GM12865 (cell line): ENCODE measurements around the gene MERTK.

ENCODE experiments used
- DNase-seq: peaks from one replicate; pipeline ENCODE4 v3.0.0; 2010; ENCODE audit warnings: low read depth
- H3K4me3 ChIP-seq: 2 replicates; pipeline ENCODE4 v1.5.1; 2011; ENCODE audit warnings: mild to moderate bottlenecking, low read depth, low read length, control low read depth
- TF ChIP-seq, protein P1 (sequence below): IDR thresholded peaks from 2 replicates; pipeline ENCODE4 v1.5.1; 2011; ENCODE audit warnings: low read length, control low read depth, low read depth, inconsistent platforms; ENCODE audit not compliant: insufficient read depth; ENCODE audit errors: missing control alignments

MERTK gene

DNA sequence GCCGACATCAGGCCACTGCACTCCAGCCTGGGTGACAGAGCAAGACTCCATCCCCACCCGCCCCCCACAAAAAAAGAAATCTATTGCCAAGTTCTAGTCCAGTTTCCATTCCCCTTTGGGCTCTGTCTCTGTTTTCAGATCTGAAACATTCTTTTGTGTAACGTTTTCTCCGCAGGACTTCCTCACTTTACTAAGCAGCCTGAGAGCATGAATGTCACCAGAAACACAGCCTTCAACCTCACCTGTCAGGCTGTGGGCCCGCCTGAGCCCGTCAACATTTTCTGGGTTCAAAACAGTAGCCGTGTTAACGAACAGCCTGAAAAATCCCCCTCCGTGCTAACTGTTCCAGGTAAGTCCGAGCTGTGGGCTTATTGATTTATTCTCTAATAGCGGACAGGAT is 48.8 kb downstream of the MERTK start:
- DNase-seq, result no peak
- TF ChIP-seq, protein P1, sequence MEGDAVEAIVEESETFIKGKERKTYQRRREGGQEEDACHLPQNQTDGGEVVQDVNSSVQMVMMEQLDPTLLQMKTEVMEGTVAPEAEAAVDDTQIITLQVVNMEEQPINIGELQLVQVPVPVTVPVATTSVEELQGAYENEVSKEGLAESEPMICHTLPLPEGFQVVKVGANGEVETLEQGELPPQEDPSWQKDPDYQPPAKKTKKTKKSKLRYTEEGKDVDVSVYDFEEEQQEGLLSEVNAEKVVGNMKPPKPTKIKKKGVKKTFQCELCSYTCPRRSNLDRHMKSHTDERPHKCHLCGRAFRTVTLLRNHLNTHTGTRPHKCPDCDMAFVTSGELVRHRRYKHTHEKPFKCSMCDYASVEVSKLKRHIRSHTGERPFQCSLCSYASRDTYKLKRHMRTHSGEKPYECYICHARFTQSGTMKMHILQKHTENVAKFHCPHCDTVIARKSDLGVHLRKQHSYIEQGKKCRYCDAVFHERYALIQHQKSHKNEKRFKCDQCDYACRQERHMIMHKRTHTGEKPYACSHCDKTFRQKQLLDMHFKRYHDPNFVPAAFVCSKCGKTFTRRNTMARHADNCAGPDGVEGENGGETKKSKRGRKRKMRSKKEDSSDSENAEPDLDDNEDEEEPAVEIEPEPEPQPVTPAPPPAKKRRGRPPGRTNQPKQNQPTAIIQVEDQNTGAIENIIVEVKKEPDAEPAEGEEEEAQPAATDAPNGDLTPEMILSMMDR, result no peak
- H3K4me3 ChIP-seq, result no peak overlapping the region

GRCh38 chr2:111948832-111949231 is 50.4 kb downstream of the MERTK start:
- no peak overlapping the region for H3K4me3 ChIP-seq
- no peak for DNase-seq
- TF ChIP-seq, protein P1, result no peak

- TF ChIP-seq, protein P1, result no peak
- H3K4me3 ChIP-seq, result no peak overlapping the region
- DNase-seq, result no peak
Measured at GRCh38 chr2:111950236-111950635, 51.8 kb downstream of the MERTK start.

GRCh38 chr2:111951486-111951885 is 53.1 kb downstream of the MERTK start:
- no peak for DNase-seq
- no peak overlapping the region for H3K4me3 ChIP-seq
- TF ChIP-seq, protein P1, result no peak

GRCh38 chr2:111952871-111953452 is 54.6 kb downstream of the MERTK start:
- TF ChIP-seq, protein P1, result no peak
- H3K4me3 ChIP-seq, result no peak overlapping the region
- DNase-seq, result no peak

GRCh38 chr2:111954602-111955332 is 56.4 kb downstream of the MERTK start:
- TF ChIP-seq, protein P1, result no peak
- no peak for DNase-seq
- H3K4me3 ChIP-seq, result no peak overlapping the region
